Right atrium auricular region (tissue), 2 donors: ENCODE measurements around the gene NRG3. TPM values are rescaled to one million over a fixed set of nuclear protein-coding genes. Genes with fewer than 3 reads are reported as not detected.
A peak's percentile ranks its signal among the peaks of the same experiment; 100 is the strongest.

Experiments used
- DNase-seq: peaks from one replicate; pipeline ENCODE4 v3.0.0-alpha.2; 2019; ENCODE audit warnings: low spot score
- H3K27ac ChIP-seq, 2 donors: fragments of 200-600 bp; sonication (generic); 1 replicate in 1 of 2; 2 replicates in 1 of 2; pipeline ENCODE4 v1.5.1; 2016 to 2019
- H3K27me3 ChIP-seq, 2 donors: fragments of 200-600 bp; sonication (generic); one replicate each; pipeline versions ENCODE4 v1.5.1 to v1.6.0; 2017 to 2019
- H3K36me3 ChIP-seq: fragments of 200-600 bp; sonication (generic); one replicate; pipeline ENCODE4 v1.5.1; 2016
- H3K4me1 ChIP-seq, 2 donors: fragments of 200-600 bp; sonication (generic); one replicate each; pipeline versions ENCODE4 v1.5.1 to v1.6.0; 2017 to 2019
- H3K4me3 ChIP-seq, 2 donors: fragments of 200-600 bp; sonication (generic); 1 replicate in 1 of 2; 2 replicates in 1 of 2; pipeline ENCODE4 v1.5.1; 2017 to 2019; ENCODE audit warnings: mild to moderate bottlenecking in 1 of 2, moderate library complexity in 1 of 2
- H3K9me3 ChIP-seq, 2 donors: fragments of 200-600 bp; sonication (generic); one replicate each; pipeline ENCODE4 v1.5.1; 2019
- CTCF ChIP-seq, 2 donors: fragments of 200-600 bp; sonication (generic); IDR thresholded peaks; one replicate each; pipeline ENCODE4 v1.5.1; 2019; ENCODE audit warnings: antibody characterized with exemption in 2 of 2
- total RNA-seq, 2 donors: library from RNA; depleted of rRNA; stranded (reverse); fragments of >200 nt; gene quantifications; one replicate each; pipeline ENCODE4 v1.1.0, GENCODE V29; 2016

Gene NRG3
- total RNA-seq, 2 donors from 2014 or later = 0.70 to 1.4 TPM

GRCh38 chr10:81875467-81876252 is 666 bp downstream of the NRG3 start:
- peak overlapping the region; percentile 1 to 31 for H3K4me3 ChIP-seq
- H3K27ac ChIP-seq = no peak overlapping the region
- no peak for TF ChIP-seq CTCF (IDR thresholded peaks at IDR 0.05)
- peaks cover 0 to 26% of the 10 kb centered on the region in 2 donors for H3K4me1 ChIP-seq
- H3K9me3 ChIP-seq = no peaks in the 10 kb centered on the region
- no peaks in the 10 kb centered on the region for H3K36me3 ChIP-seq
- H3K27me3 ChIP-seq = peaks cover 13 to 20% of the 10 kb centered on the region in 2 donors
- no peak for DNase-seq

- H3K27me3 ChIP-seq = peaks cover 16 to 20% of the 10 kb centered on the region in 2 donors
- H3K9me3 ChIP-seq = no peaks in the 10 kb centered on the region
- peaks cover 0 to 26% of the 10 kb centered on the region in 2 donors for H3K4me1 ChIP-seq
- no peak overlapping the region for H3K27ac ChIP-seq
- H3K4me3 ChIP-seq = peak overlapping the region in 1 of 2 donors; percentile 31
- no peak for DNase-seq
- no peak for TF ChIP-seq CTCF (IDR thresholded peaks at IDR 0.05)
- H3K36me3 ChIP-seq = no peaks in the 10 kb centered on the region
Measured at GRCh38 chr10:81876253-81877077, 1.5 kb downstream of the NRG3 start.

GRCh38 chr10:81877596-81877995 is 2.6 kb downstream of the NRG3 start:
- Histone ChIP-seq H3K36me3 (no peaks in the 10 kb centered on the region), H3K4me3 (no peak overlapping the region), H3K4me1 (peaks cover 0 to 26% of the 10 kb centered on the region in 2 donors), H3K9me3 (no peaks in the 10 kb centered on the region), H3K27me3 (peaks cover 16 to 20% of the 10 kb centered on the region in 2 donors), H3K27ac (no peak overlapping the region)
- DNase-seq = no peak
- no peak for TF ChIP-seq CTCF (IDR thresholded peaks at IDR 0.05)

GRCh38 chr10:81882011-81882410 is 7.0 kb downstream of the NRG3 start:
- DNase-seq = no peak
- Histone ChIP-seq H3K27me3 (peaks cover 0 to 3% of the 10 kb centered on the region in 2 donors), H3K27ac (no peak overlapping the region), H3K4me3 (no peak overlapping the region), H3K9me3 (no peaks in the 10 kb centered on the region), H3K4me1 (no peaks in the 10 kb centered on the region), H3K36me3 (no peaks in the 10 kb centered on the region)
- no peak for TF ChIP-seq CTCF (IDR thresholded peaks at IDR 0.05)

GRCh38 chr10:81884856-81885255 is 9.9 kb downstream of the NRG3 start:
- Histone ChIP-seq H3K27me3 (peaks cover 0 to 3% of the 10 kb centered on the region in 2 donors), H3K36me3 (no peaks in the 10 kb centered on the region), H3K4me1 (no peaks in the 10 kb centered on the region), H3K4me3 (no peak overlapping the region), H3K27ac (no peak overlapping the region), H3K9me3 (no peaks in the 10 kb centered on the region)
- no peak for DNase-seq
- no peak for TF ChIP-seq CTCF (IDR thresholded peaks at IDR 0.05)
